COLO668 (cell line): ENCODE measurements around the gene CLCN6.

Experiments
- DNase-seq: peaks from one replicate; lab custom pipeline; 2025; ENCODE audit not compliant: unreplicated experiment; lab: John Stamatoyannopoulos, UW

Gene CLCN6

DNA sequence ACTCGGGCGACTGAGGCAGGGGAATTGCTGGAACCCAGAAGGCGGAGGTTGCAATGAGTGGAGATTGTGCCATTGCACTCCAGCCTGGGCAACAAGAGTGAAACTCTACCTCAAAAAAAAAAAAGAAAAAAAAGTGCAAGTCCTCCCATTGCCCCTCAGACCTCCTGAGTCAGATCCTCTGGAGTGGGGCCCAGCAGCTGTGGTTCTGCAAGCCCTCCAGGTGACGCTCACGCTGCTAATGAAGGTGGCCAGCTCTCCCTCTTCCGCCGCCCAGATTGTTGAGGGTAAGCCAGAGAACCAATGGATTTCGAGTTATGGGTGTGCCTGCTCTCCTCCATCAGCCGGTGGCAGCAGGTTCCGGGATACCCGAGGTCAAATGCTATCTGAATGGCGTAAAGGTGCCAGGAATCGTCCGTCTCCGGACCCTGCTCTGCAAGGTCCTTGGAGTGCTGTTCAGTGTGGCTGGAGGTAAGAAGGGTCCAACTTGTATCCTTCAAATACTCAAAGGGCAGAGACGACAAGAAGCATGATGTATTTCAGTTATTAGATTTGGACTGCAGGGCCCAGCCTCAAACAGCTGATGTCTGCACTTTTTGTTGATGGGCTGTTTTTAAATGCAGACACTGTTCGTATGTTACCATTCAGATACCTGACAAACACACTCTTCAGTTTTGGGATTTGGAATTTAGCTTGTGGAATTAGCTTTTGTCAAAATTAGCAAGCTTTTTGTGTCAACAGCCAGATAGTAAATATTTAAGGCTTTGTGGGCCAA lies 17.6 kb downstream of the CLCN6 start:
- no peak for DNase-seq

DNA sequence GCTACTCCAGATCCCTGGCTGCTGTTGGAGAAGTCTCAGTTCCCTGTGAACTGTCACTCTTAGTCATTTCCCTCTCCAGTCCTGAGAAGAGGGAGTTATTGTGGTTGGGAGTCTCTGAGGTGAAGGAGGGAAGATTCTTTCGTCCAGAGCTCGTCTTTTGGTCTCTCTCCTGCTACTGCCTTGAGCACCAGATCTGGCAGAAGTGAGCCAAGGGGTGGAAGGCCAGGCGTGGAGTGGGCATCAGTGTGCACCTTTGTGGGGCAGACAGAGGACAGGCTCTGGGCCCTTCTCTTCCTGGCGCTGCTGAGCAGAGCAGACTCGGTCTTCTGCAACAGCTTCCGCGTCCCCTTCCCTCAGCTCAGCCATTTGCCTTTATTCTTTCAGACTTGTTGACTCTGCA lies 19.1 kb downstream of the CLCN6 start:
- no peak for DNase-seq

DNA sequence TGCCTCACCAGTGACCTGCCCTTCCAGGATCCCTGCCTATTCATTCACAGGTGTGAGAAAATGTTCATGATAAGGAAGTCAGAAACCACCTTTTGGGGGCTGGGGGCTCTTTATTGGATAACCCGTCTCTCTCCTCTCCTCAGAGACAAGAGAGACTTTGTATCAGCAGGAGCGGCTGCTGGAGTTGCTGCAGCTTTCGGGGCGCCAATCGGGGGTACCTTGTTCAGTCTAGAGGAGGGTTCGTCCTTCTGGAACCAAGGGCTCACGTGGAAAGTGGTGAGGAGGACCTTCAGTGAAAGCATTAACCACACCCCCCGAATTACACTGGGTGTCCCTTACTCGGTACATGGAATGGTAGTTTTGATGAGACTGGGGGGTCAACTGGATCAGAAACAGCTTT lies 21.0 kb downstream of the CLCN6 start:
- DNase-seq: no peak

DNA sequence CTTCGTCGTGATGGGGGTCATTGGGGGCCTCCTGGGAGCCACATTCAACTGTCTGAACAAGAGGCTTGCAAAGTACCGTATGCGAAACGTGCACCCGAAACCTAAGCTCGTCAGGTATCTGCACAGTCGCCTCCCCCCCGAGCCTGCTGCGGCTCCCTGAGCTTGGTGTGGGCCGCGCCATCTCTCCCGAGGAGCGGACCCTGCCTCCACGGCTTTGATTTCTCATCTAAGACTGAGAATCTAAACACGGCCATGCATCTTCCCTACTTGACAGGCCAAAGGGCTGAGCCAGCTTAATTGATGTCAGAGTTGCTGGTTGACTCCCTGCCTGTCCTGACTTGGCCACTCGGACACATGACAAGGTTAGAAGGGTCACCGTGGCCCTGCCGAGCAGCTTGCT lies 22.5 kb downstream of the CLCN6 start:
- no peak for DNase-seq

DNA sequence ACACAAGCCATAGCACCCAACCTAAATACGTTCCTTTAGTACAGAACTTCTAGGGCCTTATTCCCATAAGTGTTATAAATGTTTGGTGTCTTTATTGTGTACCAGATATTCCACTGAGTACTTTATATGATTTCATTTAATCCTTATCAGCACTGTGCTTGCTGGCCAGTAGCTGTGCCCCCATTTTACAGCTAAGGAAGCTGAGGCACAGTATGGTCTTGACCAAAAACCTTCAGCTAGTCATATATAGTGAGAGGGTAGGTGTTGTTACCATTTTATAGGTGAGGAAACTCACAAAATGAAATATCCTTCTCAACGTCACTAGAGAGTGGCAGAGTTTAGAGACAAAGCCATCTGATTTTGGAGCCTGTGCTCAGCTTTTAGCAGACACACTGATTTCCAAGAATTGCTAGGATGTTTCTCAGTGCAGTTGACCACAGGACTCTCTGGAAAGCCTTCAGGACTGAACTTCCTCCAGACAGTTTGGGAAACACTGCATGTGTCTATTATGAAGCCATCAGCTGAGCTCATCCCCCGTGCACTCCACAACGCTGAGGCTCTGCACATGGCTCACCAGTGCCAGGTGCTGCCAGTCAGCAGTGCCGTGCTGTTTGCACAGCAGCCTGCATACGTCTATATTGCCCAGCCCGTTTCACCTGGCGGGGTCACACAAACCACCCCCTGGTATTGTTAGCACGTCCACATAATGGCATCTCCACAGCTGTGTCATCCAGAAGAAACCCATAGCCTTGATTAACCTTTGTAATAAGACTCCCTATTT lies 26.1 kb downstream of the CLCN6 start:
- peak; percentile 96 for DNase-seq

DNA sequence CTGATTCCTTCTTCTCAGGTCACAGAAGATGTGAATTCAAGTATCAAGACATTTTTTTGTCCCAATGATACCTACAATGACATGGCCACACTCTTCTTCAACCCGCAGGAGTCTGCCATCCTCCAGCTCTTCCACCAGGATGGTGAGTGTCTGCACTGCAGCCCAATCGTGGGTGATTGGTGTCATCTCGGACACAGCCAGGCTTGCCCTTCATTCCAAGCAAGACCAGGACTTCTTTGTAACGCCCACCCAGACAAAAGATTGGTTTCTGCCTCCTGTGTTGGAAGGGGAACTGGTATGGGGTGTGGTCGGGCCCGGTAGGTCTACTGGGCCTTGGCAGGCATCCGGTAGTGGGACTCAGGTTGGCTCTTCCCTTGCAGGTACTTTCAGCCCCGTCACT lies 27.5 kb downstream of the CLCN6 start:
- DNase-seq: no peak

DNA sequence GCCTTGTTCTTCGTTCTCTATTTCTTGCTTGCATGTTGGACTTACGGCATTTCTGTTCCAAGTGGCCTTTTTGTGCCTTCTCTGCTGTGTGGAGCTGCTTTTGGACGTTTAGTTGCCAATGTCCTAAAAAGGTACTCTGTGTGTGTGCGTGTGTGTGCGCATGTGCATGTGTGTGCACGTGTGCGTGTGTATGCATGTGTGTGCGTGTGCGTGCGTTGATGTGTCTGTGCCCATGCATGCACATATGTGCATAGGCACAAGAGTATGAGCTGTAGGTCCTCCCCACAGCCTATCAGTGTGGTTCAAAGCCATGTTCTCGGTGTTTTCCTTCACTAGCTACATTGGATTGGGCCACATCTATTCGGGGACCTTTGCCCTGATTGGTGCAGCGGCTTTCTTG lies 27.9 kb downstream of the CLCN6 start:
- no peak for DNase-seq

DNA sequence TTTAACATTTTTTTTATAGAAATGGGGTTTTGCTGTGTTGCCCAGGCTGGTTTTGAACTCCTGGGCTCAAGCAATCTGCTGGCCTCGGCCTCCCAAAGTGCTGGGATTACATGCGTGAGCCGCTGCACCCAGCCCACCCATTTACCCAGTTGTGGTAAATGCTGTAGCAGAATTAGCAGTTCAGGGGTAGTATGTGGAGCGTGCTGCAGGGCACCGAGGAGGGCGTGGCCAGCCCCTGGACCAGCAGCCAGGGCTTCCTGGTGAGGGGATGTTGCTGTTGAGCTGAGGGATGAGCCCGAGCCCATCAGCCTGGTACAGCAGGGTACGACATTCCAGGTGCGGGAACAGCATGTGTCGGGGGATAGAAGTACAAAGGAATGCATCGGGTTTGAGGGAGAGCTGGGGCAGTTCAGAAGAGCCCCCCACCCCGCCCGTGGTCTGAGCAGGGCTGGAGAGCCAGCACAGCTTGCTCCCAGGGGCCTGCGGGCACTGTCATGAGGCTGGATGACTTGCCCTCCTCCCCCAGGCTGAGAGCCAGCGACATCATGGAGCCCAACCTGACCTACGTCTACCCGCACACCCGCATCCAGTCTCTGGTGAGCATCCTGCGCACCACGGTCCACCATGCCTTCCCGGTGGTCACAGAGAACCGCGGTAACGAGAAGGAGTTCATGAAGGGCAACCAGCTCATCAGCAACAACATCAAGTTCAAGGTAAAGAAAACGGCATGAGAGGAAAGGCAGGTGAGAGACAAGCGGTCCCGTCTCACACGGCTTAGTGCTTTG lies 29.6 kb downstream of the CLCN6 start:
- DNase-seq: no peak

DNA sequence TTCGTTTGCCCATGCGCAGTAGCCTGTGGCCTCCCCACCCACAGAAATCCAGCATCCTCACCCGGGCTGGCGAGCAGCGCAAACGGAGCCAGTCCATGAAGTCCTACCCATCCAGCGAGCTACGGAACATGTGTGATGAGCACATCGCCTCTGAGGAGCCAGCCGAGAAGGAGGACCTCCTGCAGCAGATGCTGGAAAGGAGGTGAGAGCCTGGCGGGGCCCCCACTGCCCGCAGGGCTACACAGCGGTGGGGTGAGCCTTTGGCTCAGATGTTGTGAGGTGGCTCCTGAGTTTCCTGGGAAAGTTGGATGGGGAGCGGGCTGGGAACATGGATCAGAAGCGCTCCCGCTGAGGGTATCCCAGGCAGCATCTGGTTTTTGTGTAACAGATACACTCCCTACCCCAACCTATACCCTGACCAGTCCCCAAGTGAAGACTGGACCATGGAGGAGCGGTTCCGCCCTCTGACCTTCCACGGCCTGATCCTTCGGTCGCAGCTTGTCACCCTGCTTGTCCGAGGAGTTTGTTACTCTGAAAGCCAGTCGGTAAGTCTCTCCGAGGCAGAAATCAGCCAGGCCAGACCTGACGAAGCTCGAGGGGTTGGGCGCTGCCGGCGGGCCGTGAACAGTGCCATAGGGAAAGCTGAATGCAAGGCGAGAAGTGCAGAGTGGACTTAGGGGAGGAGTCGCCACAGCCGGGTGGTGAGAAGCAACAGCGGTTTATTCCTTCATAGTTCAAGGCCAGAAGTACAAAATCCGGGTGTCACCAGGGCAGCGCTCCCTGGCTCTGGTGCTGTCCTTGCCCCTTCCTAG lies 31.2 kb downstream of the CLCN6 start:
- DNase-seq: no peak

DNA sequence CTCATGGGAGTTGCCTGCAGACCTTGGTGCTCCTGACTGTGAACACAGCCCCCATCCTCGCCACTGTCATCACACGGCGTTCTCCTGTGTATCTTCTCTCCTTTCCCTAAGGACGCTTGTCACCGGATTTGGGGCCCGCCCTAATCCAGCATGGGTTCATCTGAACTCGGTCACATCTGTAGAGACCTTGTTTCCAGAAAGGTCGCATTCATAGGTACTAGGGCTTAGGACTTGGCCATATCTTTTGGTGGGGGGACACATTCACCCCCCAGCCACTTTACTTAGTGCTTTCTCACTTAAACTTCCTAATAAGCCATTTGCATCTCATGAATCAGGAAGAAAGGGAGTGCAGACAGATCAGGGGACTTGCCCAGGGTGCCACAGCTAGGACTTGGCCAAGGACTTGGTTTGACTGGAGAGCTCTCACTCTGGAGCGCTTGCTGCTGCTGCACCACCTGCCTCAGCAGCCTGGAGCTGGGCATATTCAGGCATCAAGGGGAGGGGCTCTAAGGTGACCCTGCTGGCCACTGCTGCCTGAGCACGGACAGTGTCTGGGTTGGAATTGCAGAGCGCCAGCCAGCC lies 31.9 kb downstream of the CLCN6 start:
- no peak for DNase-seq

DNA sequence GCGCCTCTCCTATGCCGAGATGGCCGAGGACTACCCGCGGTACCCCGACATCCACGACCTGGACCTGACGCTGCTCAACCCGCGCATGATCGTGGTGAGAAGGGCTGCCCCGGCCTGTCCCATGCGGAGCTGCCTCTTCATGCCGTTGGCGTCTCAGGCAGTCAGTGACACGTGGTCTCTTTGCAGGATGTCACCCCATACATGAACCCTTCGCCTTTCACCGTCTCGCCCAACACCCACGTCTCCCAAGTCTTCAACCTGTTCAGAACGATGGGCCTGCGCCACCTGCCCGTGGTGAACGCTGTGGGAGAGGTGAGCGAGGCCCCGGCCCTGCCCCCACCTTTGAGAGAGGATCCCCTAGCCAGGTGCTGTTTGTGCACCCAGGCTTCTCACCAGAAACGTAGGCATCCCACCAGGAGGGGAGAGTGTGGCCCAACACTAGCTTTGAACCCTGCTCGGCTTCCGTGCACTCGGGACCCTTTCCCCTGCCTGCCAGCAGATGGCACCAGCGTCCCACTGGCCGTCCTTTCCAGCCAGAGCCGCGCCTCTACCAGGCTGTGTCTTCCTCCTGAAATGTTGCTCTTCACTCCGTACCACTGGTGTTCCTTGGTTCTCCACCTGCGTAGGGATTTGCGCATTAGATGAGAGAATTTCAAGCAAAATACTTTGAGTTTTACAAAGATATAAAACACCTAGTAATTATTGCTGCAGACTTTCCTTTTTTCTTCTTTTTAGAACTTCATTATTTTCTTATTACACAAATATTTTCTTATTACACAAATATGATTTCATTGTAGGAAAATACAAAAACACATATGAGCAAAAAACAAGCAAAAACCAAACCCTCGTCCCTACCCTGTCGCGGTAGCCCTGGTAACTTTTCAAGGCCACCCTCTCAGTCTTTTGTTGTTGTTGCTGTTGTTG lies 32.6 kb downstream of the CLCN6 start:
- DNase-seq: peak; percentile 83

DNA sequence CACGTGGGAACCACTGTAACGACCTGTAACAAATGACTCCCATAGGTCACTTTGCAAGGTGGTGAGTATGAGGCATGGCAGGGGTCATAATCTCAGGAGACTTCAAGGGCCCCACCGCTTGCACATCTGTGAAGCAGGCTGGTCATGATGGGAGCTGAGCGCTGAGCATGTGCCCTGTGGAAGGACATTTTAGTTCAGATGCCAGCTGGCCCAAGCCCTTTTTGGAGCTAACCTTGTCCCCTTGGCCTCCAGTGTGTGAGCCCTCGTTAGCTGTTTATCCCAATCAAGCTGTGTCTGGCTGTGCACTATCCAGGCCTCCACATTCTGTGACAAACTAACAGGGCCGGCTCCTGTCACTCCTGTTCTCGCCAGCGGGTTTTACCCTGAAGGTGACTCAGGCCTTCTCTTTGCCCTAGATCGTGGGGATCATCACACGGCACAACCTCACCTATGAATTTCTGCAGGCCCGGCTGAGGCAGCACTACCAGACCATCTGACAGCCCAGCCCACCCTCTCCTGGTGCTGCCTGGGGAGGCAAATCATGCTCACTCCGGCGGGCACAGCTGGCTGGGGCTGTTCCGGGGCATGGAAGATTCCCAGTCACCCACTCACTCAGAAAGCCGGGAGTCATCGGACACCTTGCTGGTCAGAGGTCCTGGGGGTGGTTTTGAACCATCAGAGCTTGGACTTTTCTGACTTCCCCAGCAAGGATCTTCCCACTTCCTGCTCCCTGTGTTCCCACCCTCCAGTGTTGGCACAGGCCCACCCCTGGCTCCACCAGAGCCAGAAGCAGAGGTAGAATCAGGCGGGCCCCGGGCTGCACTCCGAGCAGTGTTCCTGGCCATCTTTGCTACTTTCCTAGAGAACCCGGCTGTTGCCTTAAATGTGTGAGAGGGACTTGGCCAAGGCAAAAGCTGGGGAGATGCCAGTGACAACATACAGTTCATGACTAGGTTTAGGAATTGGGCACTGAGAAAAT lies 34.0 kb downstream of the CLCN6 start:
- no peak for DNase-seq

DNA sequence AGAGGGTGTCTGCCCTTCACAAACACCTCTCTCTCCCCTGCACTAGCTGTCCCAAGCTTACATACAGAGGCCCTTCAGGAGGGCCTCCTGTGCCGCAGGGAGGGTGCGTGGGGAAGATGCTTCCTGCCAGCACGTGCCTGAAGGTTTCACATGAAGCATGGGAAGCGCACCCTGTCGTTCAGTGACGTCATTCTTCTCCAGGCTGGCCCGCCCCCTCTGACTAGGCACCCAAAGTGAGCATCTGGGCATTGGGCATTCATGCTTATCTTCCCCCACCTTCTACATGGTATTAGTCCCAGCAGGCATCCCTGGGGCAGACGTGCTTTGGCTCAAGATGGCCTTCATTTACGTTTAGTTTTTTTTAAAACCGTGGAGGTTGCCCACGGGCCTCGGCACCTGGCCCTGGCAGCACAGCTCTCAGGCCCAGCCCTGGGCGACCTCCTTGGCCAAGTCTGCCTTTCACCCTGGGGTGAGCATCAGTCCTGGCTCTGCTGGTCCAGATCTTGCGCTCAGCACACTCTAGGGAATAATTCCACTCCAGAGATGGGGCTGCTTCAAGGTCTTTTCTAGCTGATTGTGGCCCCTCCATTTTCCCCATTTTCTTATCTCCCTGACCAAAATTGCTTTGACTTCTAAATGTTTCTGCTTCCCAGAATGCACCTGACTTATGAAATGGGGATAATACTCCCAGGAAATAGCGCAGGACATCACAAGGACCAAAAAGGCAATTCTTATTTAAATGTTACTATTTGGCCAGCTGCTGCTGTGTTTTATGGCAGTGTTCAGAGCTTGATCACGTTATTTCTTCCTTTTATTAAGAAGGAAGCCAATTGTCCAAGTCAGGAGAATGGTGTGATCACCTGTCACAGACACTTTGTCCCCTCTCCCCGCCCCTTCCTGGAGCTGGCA lies 35.5 kb downstream of the CLCN6 start:
- DNase-seq: peak; percentile 68

DNA sequence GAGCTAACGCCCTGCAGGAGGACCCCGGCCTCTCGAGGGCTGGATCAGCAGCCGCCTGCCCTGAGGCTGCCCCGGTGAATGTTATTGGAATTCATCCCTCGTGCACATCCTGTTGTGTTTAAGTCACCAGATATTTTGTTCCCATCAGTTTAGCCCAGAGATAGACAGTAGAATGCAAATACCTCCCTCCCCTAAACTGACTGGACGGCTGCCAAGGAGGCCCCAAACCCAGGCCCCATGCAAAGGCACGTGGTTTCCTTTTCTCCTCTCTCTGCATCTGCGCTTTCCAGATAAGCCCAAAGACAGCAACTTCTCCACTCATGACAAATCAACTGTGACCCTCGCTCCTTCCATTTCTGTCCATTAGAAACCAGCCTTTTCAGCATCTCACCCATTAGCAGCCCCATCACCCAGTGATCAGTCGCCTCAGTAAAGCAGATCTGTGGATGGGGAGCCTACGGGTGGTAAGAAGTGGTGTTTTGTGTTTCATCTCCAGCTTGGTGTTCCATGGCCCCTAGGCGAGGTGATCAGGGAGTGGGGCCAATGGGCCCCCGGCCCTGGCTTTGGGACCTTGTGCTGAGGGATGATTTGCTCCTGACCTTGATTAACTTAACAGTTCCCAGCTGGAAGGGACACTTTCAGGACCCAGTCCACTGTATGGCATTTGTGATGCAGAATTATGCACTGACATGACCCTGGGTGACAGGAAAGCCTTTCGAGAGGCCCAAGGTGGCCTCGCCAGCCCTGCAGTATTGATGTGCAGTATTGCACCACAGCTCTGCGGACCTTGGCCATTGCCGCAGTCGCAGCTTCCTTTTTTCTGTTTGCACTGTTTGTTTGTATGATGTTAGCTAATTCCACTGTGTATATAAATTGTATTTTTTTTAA lies 36.4 kb downstream of the CLCN6 start:
- peak; percentile 96 for DNase-seq

DNA sequence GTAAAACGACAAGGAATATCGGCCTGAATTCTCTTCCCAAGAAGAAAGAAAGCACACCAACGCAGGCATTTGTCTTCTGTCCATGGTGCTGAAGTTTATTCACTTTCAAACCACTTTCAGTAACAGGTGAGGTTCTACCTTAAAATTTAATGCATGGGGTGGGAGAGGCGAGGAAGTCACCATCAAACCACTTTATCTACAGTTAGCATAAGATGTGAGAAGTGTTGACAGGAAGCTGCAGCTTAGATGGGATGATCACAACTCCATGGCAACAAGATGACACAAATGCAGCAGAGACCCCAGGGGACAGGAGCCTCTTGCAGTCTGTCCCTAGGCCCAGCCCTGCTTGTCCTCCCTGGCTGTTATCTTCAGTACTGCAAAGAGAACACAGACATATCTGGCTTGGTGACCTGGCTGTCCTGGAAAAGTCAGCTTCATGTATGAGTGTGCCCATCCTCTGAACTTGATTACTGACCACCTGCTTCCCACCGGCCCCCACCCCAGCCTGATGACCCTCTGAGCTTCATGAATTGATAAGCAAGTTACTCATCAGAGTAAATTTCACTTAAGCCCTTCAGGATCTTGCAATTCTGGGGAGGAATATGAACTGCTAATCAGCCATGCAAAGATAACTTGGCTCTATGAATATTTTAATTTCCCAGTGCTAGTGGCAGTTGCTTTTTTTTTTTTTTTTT lies 39.8 kb downstream of the CLCN6 start:
- no peak for DNase-seq
